ENCODE data around the gene C2CD4A.
"Not testable (repeated sequence)": the region's sequence is repeated elsewhere in the genome, so short reads cannot be mapped to it uniquely, and the experiment has no call there.

Gene C2CD4A

GRCh38 chr15:62066663-62067447 is at the start of gene C2CD4A:
TSS of gene C2CD4A (plus strand) at chr15:62066977. CDS start at chr15:62067614, 637 bp downstream.
- DNase-seq (ENCODE audit: extremely low read depth in 1 of 2, low read depth in 1 of 2) = peak in 1 of 2 donors; percentile 31

- DNase-seq (ENCODE audit: extremely low read depth in 1 of 2, low read depth in 1 of 2) = no peak
Observed at GRCh38 chr15:62020576-62021160, 46.1 kb upstream of the C2CD4A start.

GRCh38 chr15:62021991-62022600 is 44.7 kb upstream of the C2CD4A start:
- no peak for DNase-seq (ENCODE audit: extremely low read depth in 1 of 2, low read depth in 1 of 2)

- no peak for DNase-seq (ENCODE audit: extremely low read depth in 1 of 2, low read depth in 1 of 2)
Observed at GRCh38 chr15:62026487-62027262, 40.1 kb upstream of the C2CD4A start.

- DNase-seq (ENCODE audit: extremely low read depth in 1 of 2, low read depth in 1 of 2) = no peak
Observed at GRCh38 chr15:62027263-62027565, 39.6 kb upstream of the C2CD4A start.

- DNase-seq (ENCODE audit: extremely low read depth in 1 of 2, low read depth in 1 of 2) = no peak
Observed at GRCh38 chr15:62027916-62028315, 38.9 kb upstream of the C2CD4A start.

GRCh38 chr15:62035256-62035924 is 31.4 kb upstream of the C2CD4A start:
- no peak for DNase-seq (ENCODE audit: extremely low read depth in 1 of 2, low read depth in 1 of 2)

GRCh38 chr15:62046078-62046743 is 20.6 kb upstream of the C2CD4A start:
- DNase-seq (ENCODE audit: extremely low read depth in 1 of 2, low read depth in 1 of 2) = no peak

GRCh38 chr15:62047282-62047827 is 19.4 kb upstream of the C2CD4A start:
- no peak for DNase-seq (ENCODE audit: extremely low read depth in 1 of 2, low read depth in 1 of 2)

- not testable (repeated sequence) for DNase-seq (ENCODE audit: extremely low read depth in 1 of 2, low read depth in 1 of 2)
Observed at GRCh38 chr15:62048254-62048653, 18.5 kb upstream of the C2CD4A start.

- DNase-seq (ENCODE audit: extremely low read depth in 1 of 2, low read depth in 1 of 2) = no peak
Observed at GRCh38 chr15:62050115-62050514, 16.7 kb upstream of the C2CD4A start.

GRCh38 chr15:62051166-62051565 is 15.6 kb upstream of the C2CD4A start:
- no peak for DNase-seq (ENCODE audit: extremely low read depth in 1 of 2, low read depth in 1 of 2)

- no peak for DNase-seq (ENCODE audit: extremely low read depth in 1 of 2, low read depth in 1 of 2)
Observed at GRCh38 chr15:62052713-62053112, 14.1 kb upstream of the C2CD4A start.

GRCh38 chr15:62053439-62054085 is 13.2 kb upstream of the C2CD4A start:
- no peak for DNase-seq (ENCODE audit: extremely low read depth in 1 of 2, low read depth in 1 of 2)

- no peak for DNase-seq (ENCODE audit: extremely low read depth in 1 of 2, low read depth in 1 of 2)
Observed at GRCh38 chr15:62054979-62055378, 11.8 kb upstream of the C2CD4A start.

- no peak for DNase-seq (ENCODE audit: extremely low read depth in 1 of 2, low read depth in 1 of 2)
Observed at GRCh38 chr15:62057341-62057980, 9.3 kb upstream of the C2CD4A start.

- no peak for DNase-seq (ENCODE audit: extremely low read depth in 1 of 2, low read depth in 1 of 2)
Observed at GRCh38 chr15:62058327-62059028, 8.3 kb upstream of the C2CD4A start.

- no peak for DNase-seq (ENCODE audit: extremely low read depth in 1 of 2, low read depth in 1 of 2)
Observed at GRCh38 chr15:62059108-62059815, 7.5 kb upstream of the C2CD4A start.
